GM12878 (cell line): ENCODE measurements around the gene COMMD1.

Source experiments
- CTCF ChIP-seq, 3 experiments: IDR thresholded peaks in 2 of 3; conservative IDR thresholded peaks in 1 of 3; 2 replicates each; pipeline ENCODE4 v1.5.1; 2011; ENCODE audit warnings: low read depth in 3 of 3, low read length in 3 of 3, mild to moderate bottlenecking in 3 of 3, control low read depth in 2 of 3, moderate library complexity in 2 of 3, inconsistent platforms in 1 of 3, mixed read lengths in 1 of 3; ENCODE audit not compliant: control insufficient read depth in 2 of 3, insufficient read depth in 1 of 3; ENCODE audit errors: extremely low read depth in 1 of 3
- EGR1 ChIP-seq, 2 experiments: IDR thresholded peaks; 1 replicate in 1 of 2; 2 replicates in 1 of 2; pipeline ENCODE4 v1.6.1; 2011 to 2012; ENCODE audit warnings: low read depth in 2 of 2, low read length in 2 of 2, borderline replicate concordance in 1 of 2, mild to moderate bottlenecking in 1 of 2, moderate library complexity in 1 of 2
- POLR2A ChIP-seq: IDR thresholded peaks from 2 replicates; pipeline ENCODE4 v1.6.1; 2011; ENCODE audit warnings: low read depth, mild to moderate bottlenecking, low read length
- RBBP5 ChIP-seq: fragments of 200-600 bp; sonication (generic); conservative IDR thresholded peaks from 2 replicates; pipeline ENCODE4 v1.6.1; 2016
- SIX5 ChIP-seq: IDR thresholded peaks from 2 replicates; pipeline ENCODE4 v1.6.1; 2011; ENCODE audit warnings: mild to moderate bottlenecking, low read depth, low read length, moderate library complexity; ENCODE audit not compliant: severe bottlenecking
- SRF ChIP-seq, 2 experiments: IDR thresholded peaks; 2 replicates each; pipeline ENCODE4 v1.6.1; 2011; ENCODE audit warnings: low read depth in 2 of 2, low read length in 2 of 2, mild to moderate bottlenecking in 1 of 2, moderate library complexity in 1 of 2
- STAT1 ChIP-seq: fragments of 450-650 bp; conservative IDR thresholded peaks from 2 replicates; pipeline ENCODE4 v1.6.1; 2014; ENCODE audit warnings: antibody characterized with exemption, mild to moderate bottlenecking
- TAF1 ChIP-seq: IDR thresholded peaks from 2 replicates; pipeline ENCODE4 v1.6.1; 2011; ENCODE audit warnings: mild to moderate bottlenecking, low read depth, low read length, borderline replicate concordance
- TARDBP ChIP-seq: IDR thresholded peaks from 2 replicates; pipeline ENCODE4 v1.6.1; 2016; ENCODE audit warnings: borderline replicate concordance
- ZNF622 ChIP-seq: fragments of 450-650 bp; IDR thresholded peaks from 2 replicates; pipeline ENCODE4 v1.6.1; 2017; ENCODE audit warnings: mild to moderate bottlenecking, inconsistent platforms

DNA sequence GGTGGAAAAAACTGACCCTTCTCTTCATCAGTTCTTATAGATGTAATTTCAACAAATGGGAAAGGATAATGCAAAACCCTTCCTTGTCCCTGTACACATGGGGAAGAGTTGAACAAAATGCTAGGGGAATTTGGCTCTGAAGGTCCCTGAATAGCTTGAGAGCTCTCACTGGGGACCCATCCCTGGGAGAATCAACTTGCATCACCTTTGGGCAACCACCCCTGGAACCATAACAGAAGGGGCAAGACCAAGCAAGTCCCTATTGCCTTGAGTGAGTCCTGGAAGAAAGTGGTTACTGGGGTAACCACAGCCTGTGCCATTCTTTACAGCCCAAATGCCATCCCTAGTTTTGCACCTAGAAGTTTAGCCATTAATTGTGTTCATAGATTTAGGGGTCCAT, 238.2 kb downstream of the COMMD1 start:
- TF ChIP-seq TAF1 (no peak), ZNF622 (no peak), CTCF (IDR thresholded peaks at IDR 0.05 in 2 of 3, conservative IDR thresholded peaks at IDR 0.05 in 1 of 3; ENCODE audit: control insufficient read depth in 2 of 3, extremely low read depth in 1 of 3, insufficient read depth in 1 of 3, low read depth in 3 of 3, low read length in 3 of 3) (no peak), POLR2A (no peak), SIX5 (no peak), STAT1 (no peak), EGR1 (IDR thresholded peaks at IDR 0.05; ENCODE audit: borderline replicate concordance in 1 of 2, low read depth in 2 of 2, low read length in 2 of 2) (no peak), RBBP5 (no peak), SRF (IDR thresholded peaks at IDR 0.05; ENCODE audit: low read depth in 2 of 2, low read length in 2 of 2) (no peak), TARDBP (no peak)
